ENCODE measurements around the gene LMX1B. TPM values are rescaled to one million over a fixed set of nuclear protein-coding genes. Genes with fewer than 3 reads are reported as not detected.

LMX1B gene
- total and polyA plus RNA-seq, 2 donors (not counting 3 experiments of a cell fraction or from before 2014, with no cell fraction given), result not detected

GRCh38 chr9:126695701-126696400 lies 82.1 kb downstream of the LMX1B start:
- DNase-seq (ENCODE audit: low read depth, low spot score) (no peak), FAIRE-seq (no peak)
- Histone ChIP-seq H3K4me3 (replicated peaks in 1 of 3; ENCODE audit: insufficient read depth in 1 of 3, low read depth in 1 of 3, low read length in 3 of 3) (no peak overlapping the region), H3K79me2 (ENCODE audit: control insufficient read depth, insufficient read depth, low read length) (no peaks in the 10 kb centered on the region), H3K9me3 (replicated peaks; ENCODE audit: control insufficient read depth, insufficient read depth, low read length) (no peaks in the 10 kb centered on the region), H2AFZ (ENCODE audit: low read depth, low read length) (no peak overlapping the region), H3K4me1 (ENCODE audit: control insufficient read depth, extremely low read depth, insufficient read depth, low read length) (no peaks in the 10 kb centered on the region), H3K9ac (replicated peaks; ENCODE audit: extremely low read depth, insufficient read depth, low read length) (no peak overlapping the region), H3K27me3 (ENCODE audit: control insufficient read depth in 2 of 2, insufficient read depth in 2 of 2, low read length in 2 of 2) (no peaks in the 10 kb centered on the region), H4K20me1 (replicated peaks; ENCODE audit: control insufficient read depth, extremely low read depth, insufficient read depth, low read length) (no peaks in the 10 kb centered on the region), H3K4me2 (ENCODE audit: insufficient read depth, low read length) (no peak overlapping the region), H3K36me3 (ENCODE audit: control insufficient read depth in 2 of 2, extremely low read depth in 1 of 2, insufficient read depth in 2 of 2, low read length in 2 of 2) (no peaks in the 10 kb centered on the region), H3K9me1 (replicated peaks; ENCODE audit: control insufficient read depth, extremely low read depth, insufficient read depth, low read length) (no peaks in the 10 kb centered on the region), H3K27ac (ENCODE audit: insufficient read depth, low read depth, low read length) (no peak overlapping the region)
- ChIA-PET CTCF (interaction anchor here (1.3 to 2.7 kb wide), 4 partner anchors 9 to 86 kb away, joined by 3 to 25 read pairs (median 8); no protein-coding TSS in a partner anchor), POLR2A (no interaction called here)
- dilution Hi-C loops (cut with MboI; ENCODE audit: extremely low pct_ligation_motif_present, low sequenced_read_pairs) (no loop called here), intact Hi-C loops (cut with micrococcal nuclease) (no loop called here)
- TF ChIP-seq EZH2 (IDR thresholded peaks at IDR 0.05; ENCODE audit: borderline replicate concordance, low read depth, low read length, severe bottlenecking), result no peak
- no peak for TF ChIP-seq MYC (IDR thresholded peaks at IDR 0.05; ENCODE audit: low read depth, low read length)
- no peak for TF ChIP-seq JUN (IDR thresholded peaks at IDR 0.05; ENCODE audit: borderline replicate concordance, insufficient read depth, insufficient read length, low read depth)
- no peak for TF ChIP-seq POLR2A (IDR thresholded peaks at IDR 0.05; ENCODE audit: low read depth, low read length)
- no peak for TF ChIP-seq GATA2 (IDR thresholded peaks at IDR 0.05; ENCODE audit: insufficient read depth, insufficient read length, low read depth, low read length)
- TF ChIP-seq FOS (IDR thresholded peaks at IDR 0.05; ENCODE audit: borderline replicate concordance, insufficient read depth, low read length), result no peak
- TF ChIP-seq MAX (IDR thresholded peaks at IDR 0.05; ENCODE audit: insufficient read depth, insufficient read length), result no peak
- no TSS peak for BruUV-seq (replicated peaks)

Measured in endothelial cell of umbilical vein (primary cell).